NCI-H526 treated with DMSO at 0.1 percent for 48 hours (cell line): ENCODE measurements around the gene KCNJ16.
"Not testable (repeated sequence)": the region's sequence is repeated elsewhere in the genome, so short reads cannot be mapped to it uniquely, and the experiment has no call there.

ENCODE experiments used
- DNase-seq: peaks from one replicate; lab custom pipeline; 2025; lab: John Stamatoyannopoulos, UW

The KCNJ16 gene

DNA sequence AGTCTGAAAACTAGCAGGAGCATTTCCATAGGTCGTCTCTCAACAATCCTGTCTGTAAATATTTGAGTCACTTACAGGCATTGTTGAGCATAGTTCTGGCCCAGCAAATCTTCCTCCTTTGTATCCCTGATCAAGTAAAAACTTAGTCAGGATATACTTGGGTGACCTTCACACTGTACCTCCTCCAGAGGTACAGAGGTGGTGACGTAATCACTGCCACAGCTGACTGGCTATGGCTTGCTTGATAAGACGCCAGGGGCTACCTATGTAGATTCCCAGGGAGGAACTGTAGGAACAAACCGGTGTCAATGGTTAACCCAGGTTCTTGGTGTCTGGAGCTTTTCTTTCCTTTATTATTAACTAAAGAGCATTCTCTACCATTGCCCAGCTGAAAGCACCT, at the start of gene KCNJ16:
Gene KCNJ16 (plus strand): TSS at position 270 of the 400 bp plus-strand sequence. CDS start 56,863 bp downstream, outside the sequence.
- DNase-seq, result no peak

- DNase-seq, result no peak
These were observed 46.6 kb upstream of the KCNJ16 start for GRCh38 chr17:70028397-70028796.

DNA sequence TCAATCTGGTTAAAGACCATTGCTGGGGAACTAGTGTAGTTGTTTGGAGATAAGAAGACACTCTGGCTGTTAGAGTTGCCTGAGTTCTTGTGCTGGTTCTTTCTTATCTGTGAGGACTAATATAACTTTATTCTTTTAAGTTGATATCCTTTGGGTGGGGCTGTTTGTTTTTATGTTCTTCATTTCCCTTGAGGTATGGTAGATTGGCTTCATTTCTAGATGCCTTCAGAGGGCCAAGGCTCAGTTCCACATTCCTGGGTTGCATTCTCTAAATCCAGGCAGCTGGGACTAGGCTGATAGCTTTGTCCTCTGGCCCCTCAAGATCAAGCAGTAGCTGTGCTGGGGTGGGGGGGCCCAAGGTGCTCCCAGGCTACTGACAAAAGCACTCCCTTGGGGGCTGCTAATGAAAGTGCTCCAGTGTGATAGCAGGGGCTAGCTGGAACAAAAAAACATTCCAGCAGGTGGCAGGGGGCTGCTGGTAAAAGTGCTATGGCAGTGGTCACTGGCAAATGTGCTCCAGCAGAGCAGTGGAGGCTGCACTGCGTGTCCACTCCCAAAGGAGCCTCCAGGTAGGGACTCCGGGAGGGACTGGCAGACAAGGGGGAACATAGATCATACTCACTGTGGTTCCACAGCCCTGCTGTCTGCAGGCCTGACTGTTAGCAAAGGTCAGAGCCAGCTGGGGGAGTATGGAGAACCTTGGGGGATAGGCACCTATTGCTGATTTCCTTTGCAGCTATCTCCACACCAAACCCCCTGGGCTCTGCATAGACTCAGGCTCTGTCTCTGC, 45.9 kb upstream of the KCNJ16 start:
- no peak for DNase-seq

DNA sequence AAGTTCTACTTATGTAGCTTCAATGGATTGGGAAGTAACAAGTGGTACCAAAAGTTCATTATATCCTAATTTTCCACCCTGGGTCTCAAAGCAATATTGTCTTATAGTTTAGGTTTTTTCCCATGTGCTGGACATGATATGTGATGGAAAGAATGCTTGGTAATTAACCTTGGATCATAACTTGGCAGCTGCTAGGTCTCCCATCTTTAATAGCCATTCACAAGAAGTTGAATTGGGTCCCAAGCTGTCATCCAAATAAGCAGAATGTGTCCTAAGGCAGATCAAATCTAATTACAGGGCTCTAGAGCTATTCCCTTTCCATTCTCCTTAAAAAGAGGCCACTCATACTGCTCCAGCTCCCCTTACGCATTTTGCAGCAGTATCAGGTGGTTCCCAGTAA, 44.7 kb upstream of the KCNJ16 start:
- DNase-seq, result no peak

DNA sequence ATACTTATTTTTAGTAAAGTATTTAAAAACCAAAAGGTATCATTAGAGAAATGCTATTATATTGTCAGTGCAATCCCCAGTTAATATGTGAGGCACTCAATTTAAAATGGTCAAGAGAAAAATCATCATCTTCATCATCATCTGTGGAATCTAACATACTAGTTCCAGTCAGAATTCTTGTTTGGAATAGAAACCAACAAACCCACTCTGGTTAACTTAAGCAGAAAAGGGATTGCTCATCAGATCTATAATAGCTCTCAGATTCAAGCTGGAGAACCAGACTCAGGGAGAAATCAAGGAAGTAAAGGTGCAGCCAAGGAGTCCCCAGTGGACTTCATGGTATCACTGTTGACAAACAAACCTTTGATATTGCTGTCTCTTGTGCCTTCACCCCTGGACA, 43.7 kb upstream of the KCNJ16 start:
- no peak for DNase-seq

DNA sequence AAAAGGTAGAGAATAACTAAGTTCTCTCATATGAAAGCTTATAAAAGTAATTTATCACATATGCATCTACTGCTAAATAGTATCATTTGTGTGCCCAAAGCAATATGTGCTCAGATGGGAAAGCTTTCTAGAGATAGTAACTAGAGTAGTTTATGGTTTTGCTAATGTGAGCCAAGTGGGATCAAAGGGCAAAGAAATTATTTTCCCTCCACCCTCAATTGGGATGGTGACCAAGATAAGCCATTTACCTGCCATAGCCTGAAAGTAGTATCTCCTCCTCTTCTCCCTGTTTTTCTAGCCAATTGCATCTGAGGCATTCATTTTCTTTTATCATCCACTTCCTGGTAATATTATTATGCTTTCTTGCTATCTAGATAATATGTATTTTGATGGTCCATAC, 41.9 kb upstream of the KCNJ16 start:
- DNase-seq, result no peak

GRCh38 chr17:70034158-70034557, 40.9 kb upstream of the KCNJ16 start:
- DNase-seq, result no peak

DNA sequence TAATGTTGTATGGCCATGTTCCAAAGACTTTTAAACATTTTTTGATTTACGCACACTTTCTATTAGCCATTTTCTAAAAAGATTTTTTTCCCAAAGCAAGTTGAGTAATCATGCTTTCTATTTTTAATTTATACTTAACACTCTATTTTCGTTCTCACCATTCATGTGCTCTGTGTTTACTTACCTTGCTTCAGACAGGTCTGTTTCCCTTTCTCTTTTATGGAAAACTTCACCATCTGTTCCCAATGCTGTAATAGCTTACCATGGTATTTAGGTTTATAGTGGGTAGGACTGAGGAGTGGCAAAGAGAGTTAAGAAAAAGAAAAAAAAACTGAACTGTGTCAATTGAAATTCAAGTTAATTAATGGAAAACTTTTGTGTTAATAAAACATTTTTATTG, 37.5 kb upstream of the KCNJ16 start:
- DNase-seq, result no peak

GRCh38 chr17:70040336-70040735, 34.7 kb upstream of the KCNJ16 start:
- no peak for DNase-seq

- no peak for DNase-seq
These were observed 34.0 kb upstream of the KCNJ16 start for GRCh38 chr17:70041061-70041460.

- DNase-seq, result no peak
These were observed 33.5 kb upstream of the KCNJ16 start for GRCh38 chr17:70041540-70041939.

- DNase-seq, result not testable (repeated sequence)
These were observed 29.2 kb upstream of the KCNJ16 start for GRCh38 chr17:70045780-70046179.

DNA sequence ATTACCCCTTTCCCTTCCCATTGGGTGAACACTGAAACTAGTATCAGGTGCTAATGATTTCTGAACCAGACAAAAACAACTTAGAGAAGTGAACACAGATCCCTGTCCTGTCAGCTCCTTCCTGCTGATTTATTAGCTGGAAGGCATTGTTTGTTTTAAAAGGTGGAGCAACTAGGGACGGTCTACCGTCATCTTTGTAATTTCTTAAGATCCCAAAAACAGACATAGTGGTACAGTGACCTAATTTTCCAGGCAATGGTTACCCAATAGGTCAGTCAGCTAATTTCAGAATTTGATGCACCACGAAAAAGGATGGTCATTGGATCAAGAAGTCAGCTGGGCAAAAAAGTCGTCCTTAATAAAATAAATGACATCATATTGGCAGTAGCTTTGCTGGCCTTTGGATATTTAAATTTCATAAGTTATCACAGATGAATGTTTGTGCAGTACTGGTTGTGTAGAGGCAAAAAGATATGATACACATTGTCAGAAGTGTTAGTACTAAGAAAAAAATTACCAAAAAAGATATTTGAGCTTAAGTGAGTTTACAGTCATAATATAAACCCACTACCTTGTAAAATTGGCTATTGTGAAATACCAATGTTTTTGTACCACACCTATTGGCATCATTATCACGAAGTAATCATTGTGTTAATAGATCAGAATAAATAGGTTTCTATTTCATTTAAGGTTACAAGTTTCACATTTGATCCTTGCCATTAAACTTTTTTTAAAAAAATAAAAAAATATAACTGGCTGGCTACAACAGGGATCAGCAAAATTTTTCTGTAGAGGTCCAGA, 27.2 kb upstream of the KCNJ16 start:
- DNase-seq, result no peak

- no peak for DNase-seq
These were observed 25.0 kb upstream of the KCNJ16 start for GRCh38 chr17:70049801-70050591.

DNA sequence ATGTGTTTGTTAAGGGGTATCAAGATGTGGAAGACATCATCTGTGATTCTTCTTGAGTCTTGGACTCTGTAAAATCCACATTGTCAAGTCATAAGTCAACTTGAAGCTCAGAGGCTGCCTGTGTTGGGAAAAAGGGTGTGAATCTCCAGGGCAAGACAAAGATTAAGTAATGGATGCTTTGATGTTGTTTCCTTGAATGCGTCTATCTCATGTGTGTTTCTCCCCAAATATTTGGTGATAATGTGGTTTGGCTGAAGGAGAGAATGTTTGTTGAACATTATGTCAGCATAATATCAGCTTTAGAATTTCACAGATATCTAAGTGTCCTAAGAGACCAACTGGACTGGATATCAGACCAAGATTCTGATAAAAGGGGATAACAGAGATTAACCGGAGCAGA, 24.1 kb upstream of the KCNJ16 start:
- no peak for DNase-seq

DNA sequence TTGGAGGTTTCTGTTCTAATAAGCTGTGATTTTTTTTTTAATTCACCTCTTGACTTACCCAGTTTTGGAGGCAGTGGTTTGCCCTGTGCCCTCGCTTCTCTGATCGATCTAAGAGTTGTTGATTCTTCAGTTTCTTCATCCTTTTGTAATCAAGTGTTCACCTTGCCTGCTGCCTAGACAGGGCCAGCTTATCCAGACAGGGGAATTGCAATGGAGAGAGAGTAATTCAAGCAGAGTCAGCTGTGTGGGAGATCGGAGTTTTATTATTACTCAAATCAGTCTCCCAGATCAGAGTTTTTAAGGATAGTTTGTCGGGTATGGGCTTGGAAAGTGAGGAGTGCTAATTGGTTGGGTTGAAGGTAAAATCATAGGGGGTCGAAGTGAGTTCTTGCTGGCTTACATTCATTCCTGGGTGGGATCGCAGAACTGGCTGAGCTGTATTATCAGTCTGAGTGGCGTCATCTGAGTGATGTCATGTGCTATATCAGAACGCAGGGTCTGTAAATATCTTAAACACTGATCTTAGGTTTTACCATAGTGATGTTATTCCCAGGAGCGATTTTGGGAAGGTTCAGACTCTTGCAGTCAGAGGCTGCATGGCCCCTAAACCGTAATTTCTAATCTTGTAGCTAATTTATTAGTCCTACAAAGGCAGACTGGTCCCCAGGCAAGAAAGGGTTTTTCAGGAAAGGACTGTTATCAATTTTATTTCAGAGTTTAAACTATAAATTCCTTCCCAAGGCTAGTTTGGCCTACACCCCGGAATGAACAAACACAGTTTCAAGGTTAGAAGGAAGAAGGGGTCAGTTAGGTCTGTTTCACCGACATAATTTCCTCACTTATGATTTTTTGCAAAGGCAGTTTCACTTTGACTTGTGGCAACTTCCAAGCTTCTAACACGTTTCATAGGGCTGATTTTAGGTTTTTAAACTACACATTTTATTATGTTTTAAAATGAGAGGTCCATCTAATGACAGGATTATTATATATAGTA, 21.5 kb upstream of the KCNJ16 start:
- no peak for DNase-seq

- no peak for DNase-seq
These were observed 20.0 kb upstream of the KCNJ16 start for GRCh38 chr17:70055000-70055399.

GRCh38 chr17:70059071-70059470, 16.0 kb upstream of the KCNJ16 start:
- no peak for DNase-seq

GRCh38 chr17:70059649-70060048, 15.4 kb upstream of the KCNJ16 start:
- no peak for DNase-seq

- no peak for DNase-seq
These were observed 14.6 kb upstream of the KCNJ16 start for GRCh38 chr17:70060415-70060814.

- no peak for DNase-seq
These were observed 7.9 kb upstream of the KCNJ16 start for GRCh38 chr17:70067134-70067533.
